WTC11 (cell line): ENCODE results near the gene EML6. TPM values are rescaled to one million over a fixed set of nuclear protein-coding genes. Genes with fewer than 3 reads are reported as not detected.

ENCODE experiments used
- ATAC-seq: fragments of 200-7000 bp; cut with Tn5 transposase; 2 replicates; pipeline ENCODE4 v1.10.0; 2021; ENCODE audit warnings: mild to moderate bottlenecking, moderate library complexity
- CTCF ChIA-PET: fragments of 300-600 bp; sonication (Branson Sonifier 250); formaldehyde crosslinking; loops from one replicate; lab custom pipeline; 2021; ENCODE audit warnings: antibody characterized with exemption; lab: Charles Lee
- POLR2A ChIA-PET: fragments of 350-600 bp; sonication (Branson Sonifier 250); formaldehyde crosslinking; loops from one replicate; lab custom pipeline; 2021; ENCODE audit warnings: antibody characterized with exemption; lab: Charles Lee
- DNase-seq: peaks from one replicate; pipeline ENCODE4 v3.0.0; 2021; ENCODE audit warnings: low spot score
- H3K27ac Mint-ChIP-seq: 2 replicates; pipeline ENCODE4 v1.8.0; 2021; ENCODE audit warnings: mixed read lengths
- H3K27me3 Mint-ChIP-seq: 2 replicates; pipeline ENCODE4 v1.8.0; 2021; ENCODE audit warnings: low read depth, mild to moderate bottlenecking, moderate library complexity, mixed read lengths
- H3K36me3 Mint-ChIP-seq: 2 replicates; pipeline ENCODE4 v1.8.0; 2021; ENCODE audit warnings: mixed read lengths
- H3K4me1 Mint-ChIP-seq: 2 replicates; pipeline ENCODE4 v1.8.0; 2022; ENCODE audit warnings: mixed read lengths
- H3K4me3 Mint-ChIP-seq: 2 replicates; pipeline ENCODE4 v1.8.0; 2021; ENCODE audit warnings: mild to moderate bottlenecking, moderate library complexity, mixed read lengths
- H3K9me3 Mint-ChIP-seq: 2 replicates; pipeline ENCODE4 v1.8.0; 2021; ENCODE audit warnings: mixed read lengths
- ATF2 ChIP-seq: sonication (generic); formaldehyde crosslinking; IDR thresholded peaks from 2 replicates; pipeline ENCODE4 v1.8.1; 2022; ENCODE audit warnings: low read depth, missing genetic modification reagents, borderline replicate concordance
- ATF6 ChIP-seq: sonication (generic); formaldehyde crosslinking; IDR thresholded peaks from 2 replicates; pipeline ENCODE4 v1.8.1; 2023; ENCODE audit warnings: mild to moderate bottlenecking, missing genetic modification reagents
- FOXJ3 ChIP-seq: sonication (generic); formaldehyde crosslinking; IDR thresholded peaks from 2 replicates; pipeline ENCODE4 v1.9.0; 2021; ENCODE audit warnings: missing genetic modification reagents, mild to moderate bottlenecking, borderline replicate concordance
- FOXP4 ChIP-seq: sonication (generic); formaldehyde crosslinking; IDR thresholded peaks from 2 replicates; pipeline ENCODE4 v1.8.0; 2022; ENCODE audit warnings: mild to moderate bottlenecking, missing genetic modification reagents
- GTF2I ChIP-seq: fragments of 250-450 bp; sonication (Bioruptor Pico); conservative IDR thresholded peaks from 2 replicates; pipeline ENCODE4 v1.4.0; 2021; ENCODE audit warnings: mild to moderate bottlenecking
- MAX ChIP-seq: sonication (generic); formaldehyde crosslinking; IDR thresholded peaks from 2 replicates; pipeline ENCODE4 v1.8.0; 2022; ENCODE audit warnings: mild to moderate bottlenecking, missing genetic modification reagents
- MLX ChIP-seq: sonication (generic); formaldehyde crosslinking; IDR thresholded peaks from 2 replicates; pipeline ENCODE4 v1.8.1; 2023; ENCODE audit warnings: mild to moderate bottlenecking, missing genetic modification reagents, moderate library complexity
- MYBL2 ChIP-seq: sonication (generic); formaldehyde crosslinking; IDR thresholded peaks from 2 replicates; pipeline ENCODE4 v1.8.1; 2023; ENCODE audit warnings: mild to moderate bottlenecking, moderate library complexity, missing genetic modification reagents
- NR1H2 ChIP-seq: sonication (generic); formaldehyde crosslinking; IDR thresholded peaks from 2 replicates; pipeline ENCODE4 v1.9.0; 2021; ENCODE audit warnings: mild to moderate bottlenecking, moderate library complexity, missing genetic modification reagents
- NR2C2 ChIP-seq: sonication (generic); formaldehyde crosslinking; IDR thresholded peaks from 2 replicates; pipeline ENCODE4 v1.8.0; 2022; ENCODE audit warnings: mild to moderate bottlenecking, missing genetic modification reagents
- PREB ChIP-seq: sonication (generic); formaldehyde crosslinking; IDR thresholded peaks from 2 replicates; pipeline ENCODE4 v1.8.1; 2022; ENCODE audit warnings: mild to moderate bottlenecking, missing genetic modification reagents, moderate library complexity, borderline replicate concordance
- RORB ChIP-seq: fragments of 250-450 bp; sonication (Bioruptor Pico); IDR thresholded peaks from 2 replicates; pipeline ENCODE4 v1.9.0; 2021; ENCODE audit warnings: mild to moderate bottlenecking
- SMAD4 ChIP-seq: sonication (generic); formaldehyde crosslinking; IDR thresholded peaks from 2 replicates; pipeline ENCODE4 v1.8.0; 2022; ENCODE audit warnings: mild to moderate bottlenecking, missing genetic modification reagents
- SP1 ChIP-seq: sonication (generic); formaldehyde crosslinking; conservative IDR thresholded peaks from 2 replicates; pipeline ENCODE4 v1.8.1; 2022; ENCODE audit warnings: missing genetic modification reagents
- USF1 ChIP-seq: sonication (generic); formaldehyde crosslinking; IDR thresholded peaks from 2 replicates; pipeline ENCODE4 v1.8.0; 2022; ENCODE audit warnings: mild to moderate bottlenecking, missing genetic modification reagents
- ZBTB43 ChIP-seq: sonication (generic); formaldehyde crosslinking; IDR thresholded peaks from 2 replicates; pipeline ENCODE4 v1.8.1; 2023; ENCODE audit warnings: mild to moderate bottlenecking, missing genetic modification reagents
- ZNF121 ChIP-seq: sonication (generic); formaldehyde crosslinking; IDR thresholded peaks from 2 replicates; pipeline ENCODE4 v1.8.0; 2023; ENCODE audit warnings: missing genetic modification reagents
- ZNF396 ChIP-seq: fragments of 250-450 bp; sonication (Bioruptor Pico); IDR thresholded peaks from 2 replicates; pipeline ENCODE4 v1.8.0; 2021; ENCODE audit warnings: mild to moderate bottlenecking, moderate library complexity, borderline replicate concordance
- ZNF416 ChIP-seq: fragments of 250-450 bp; sonication (Bioruptor Pico); IDR thresholded peaks from 2 replicates; pipeline ENCODE4 v1.9.0; 2021; ENCODE audit warnings: mild to moderate bottlenecking, inconsistent platforms
- ZNF425 ChIP-seq: fragments of 250-450 bp; sonication (Bioruptor Pico); conservative IDR thresholded peaks from 2 replicates; pipeline ENCODE4 v1.9.0; 2021; ENCODE audit warnings: mild to moderate bottlenecking
- total RNA-seq: library from RNA; stranded (reverse); gene quantifications from 3 replicates; pipeline ENCODE4 v1.2.3, GENCODE V29; 2021

Gene EML6
- total RNA-seq, 1 experiment from 2014 or later = 2.1 TPM

GRCh38 chr2:54962935-54963440 is 239.5 kb downstream of the EML6 start:
- Mint-ChIP-seq H3K9me3 (peaks cover 13% of the 10 kb centered on the region), H3K27ac (no peak overlapping the region)
- TF ChIP-seq ZNF121 (CRISPR knock-in tag) (no peak), MAX (CRISPR knock-in tag) (no peak), MYBL2 (CRISPR knock-in tag) (no peak), ZBTB43 (CRISPR knock-in tag) (no peak), SP1 (CRISPR knock-in tag) (no peak), SMAD4 (CRISPR knock-in tag) (no peak), ZNF416 (CRISPR knock-in tag) (no peak)
- TF ChIP-seq, all 79 proteins: peak for 0
- ATAC-seq (no peak), DNase-seq (no peak)
- CTCF ChIA-PET = interaction anchor here (1.1 kb wide), 1 partner anchor 14 kb away, joined by 3 read pairs; no protein-coding TSS in a partner anchor
- Mint-ChIP-seq H3K27me3 (no peaks in the 10 kb centered on the region), H3K36me3 (peaks cover 16% of the 10 kb centered on the region), H3K4me1 (peaks cover 41% of the 10 kb centered on the region), H3K4me3 (no peak overlapping the region)
- POLR2A ChIA-PET = interaction anchor here (0.6 to 0.7 kb wide), 2 partner anchors 12 to 188 kb away, joined by 3 to 4 read pairs; no protein-coding TSS in a partner anchor

GRCh38 chr2:54963476-54963875 is 240.0 kb downstream of the EML6 start:
- ChIA-PET POLR2A (interaction anchor here (0.6 to 0.7 kb wide), 2 partner anchors 13 to 187 kb away, joined by 3 to 4 read pairs; no protein-coding TSS in a partner anchor), CTCF (interaction anchor here (1.1 kb wide), 1 partner anchor 13 kb away, joined by 3 read pairs; no protein-coding TSS in a partner anchor)
- H3K27ac Mint-ChIP-seq = no peak overlapping the region
- H3K9me3 Mint-ChIP-seq = peaks cover 13% of the 10 kb centered on the region
- peaks cover 20% of the 10 kb centered on the region for H3K36me3 Mint-ChIP-seq
- H3K4me3 Mint-ChIP-seq = no peak overlapping the region
- ATAC-seq = no peak
- no peaks in the 10 kb centered on the region for H3K27me3 Mint-ChIP-seq
- H3K4me1 Mint-ChIP-seq = peaks cover 46% of the 10 kb centered on the region
- TF ChIP-seq RORB (CRISPR knock-in tag) (no peak), ZNF396 (CRISPR knock-in tag) (no peak), FOXP4 (CRISPR knock-in tag) (no peak), PREB (CRISPR knock-in tag) (no peak), MLX (CRISPR knock-in tag) (no peak), FOXJ3 (CRISPR knock-in tag) (no peak), USF1 (CRISPR knock-in tag) (no peak), ATF6 (CRISPR knock-in tag) (no peak), ATF2 (CRISPR knock-in tag) (no peak), MAX (CRISPR knock-in tag) (no peak), GTF2I (CRISPR knock-in tag) (no peak), NR2C2 (CRISPR knock-in tag) (no peak), NR1H2 (CRISPR knock-in tag) (no peak), ZNF425 (CRISPR knock-in tag) (no peak)
- no peak for DNase-seq
